ENCODE results near the gene USP17L29.
"Not testable (repeated sequence)": the region's sequence is repeated elsewhere in the genome, so short reads cannot be mapped to it uniquely, and the experiment has no call there.

USP17L29 gene

GRCh38 chr4:9353338-9353737 lies at the start of gene USP17L29:
TSS of gene USP17L29 (plus strand) at chr4:9353638. CDS start at chr4:9353638, 0 bp downstream.
- in situ Hi-C loops (cut with MboI; ENCODE audit: low sequenced_read_pairs): not testable (repeated sequence)

- in situ Hi-C loops (cut with MboI; ENCODE audit: low sequenced_read_pairs): not testable (repeated sequence)
Observed at GRCh38 chr4:9324191-9324590, 29.2 kb upstream of the USP17L29 start.

GRCh38 chr4:9324865-9325264 lies 28.6 kb upstream of the USP17L29 start, which contains the start of gene USP17L24:
TSS of gene USP17L24 (plus strand) at chr4:9325165. CDS start at chr4:9325165, 0 bp downstream.
- in situ Hi-C loops (cut with MboI; ENCODE audit: low sequenced_read_pairs): not testable (repeated sequence)

GRCh38 chr4:9329611-9330010 lies 23.8 kb upstream of the USP17L29 start, which contains the start of gene USP17L25:
TSS of gene USP17L25 (plus strand) at chr4:9329911. CDS start at chr4:9329911, 0 bp downstream.
- in situ Hi-C loops (cut with MboI; ENCODE audit: low sequenced_read_pairs): not testable (repeated sequence)

GRCh38 chr4:9334358-9334757 lies 19.1 kb upstream of the USP17L29 start, which contains the start of gene USP17L26:
TSS of gene USP17L26 (plus strand) at chr4:9334658. CDS start at chr4:9334658, 0 bp downstream.
- in situ Hi-C loops (cut with MboI; ENCODE audit: low sequenced_read_pairs): not testable (repeated sequence)

- in situ Hi-C loops (cut with MboI; ENCODE audit: low sequenced_read_pairs): not testable (repeated sequence)
Observed at GRCh38 chr4:9339103-9339502, 14.3 kb upstream of the USP17L29 start, which contains the start of gene USP17L5. TSS of gene USP17L5 (plus strand) at chr4:9339403. CDS start at chr4:9339403, 0 bp downstream.

- in situ Hi-C loops (cut with MboI; ENCODE audit: low sequenced_read_pairs): not testable (repeated sequence)
Observed at GRCh38 chr4:9343848-9344247, 9.6 kb upstream of the USP17L29 start, which contains the start of gene USP17L27. TSS of gene USP17L27 (plus strand) at chr4:9344148. CDS start at chr4:9344148, 0 bp downstream.

GRCh38 chr4:9348593-9348992 lies 4.8 kb upstream of the USP17L29 start, which contains the start of gene USP17L28:
TSS of gene USP17L28 (plus strand) at chr4:9348893. CDS start at chr4:9348893, 0 bp downstream.
- in situ Hi-C loops (cut with MboI; ENCODE audit: low sequenced_read_pairs): not testable (repeated sequence)

GRCh38 chr4:9350866-9351265 lies 2.6 kb upstream of the USP17L29 start:
- in situ Hi-C loops (cut with MboI; ENCODE audit: low sequenced_read_pairs): not testable (repeated sequence)

- in situ Hi-C loops (cut with MboI; ENCODE audit: low sequenced_read_pairs): not testable (repeated sequence)
Observed at GRCh38 chr4:9362829-9363228, 9.4 kb downstream of the USP17L29 start, which contains the start of gene USP17L30. TSS of gene USP17L30 (plus strand) at chr4:9363129. CDS start at chr4:9363129, 0 bp downstream.

GRCh38 chr4:9379881-9380280 lies 26.4 kb downstream of the USP17L29 start:
- in situ Hi-C loops (cut with MboI; ENCODE audit: low sequenced_read_pairs): not testable (repeated sequence)

GRCh38 chr4:9381012-9381534 lies 27.6 kb downstream of the USP17L29 start:
- in situ Hi-C loops (cut with MboI; ENCODE audit: low sequenced_read_pairs): not testable (repeated sequence)

GRCh38 chr4:9384126-9384525 lies 30.7 kb downstream of the USP17L29 start:
- in situ Hi-C loops (cut with MboI; ENCODE audit: low sequenced_read_pairs): no loop called here

- in situ Hi-C loops (cut with MboI; ENCODE audit: low sequenced_read_pairs): not testable (repeated sequence)
Observed at GRCh38 chr4:9389001-9389400, 35.6 kb downstream of the USP17L29 start.

All from hTERT RPE-1 (cell line).